Stimulated activated CD4-positive, alpha-beta T cell treated with anti-CD3 and anti-CD28 coated beads, Interleukin-4, amount 100 ng/mL, for 24 hours (primary cell): Measurements from ENCODE around the gene C2orf81.

Source experiments
- DNase-seq: peaks from one replicate; pipeline ENCODE4 v3.0.0-alpha.2; 2020

C2orf81 gene

DNA sequence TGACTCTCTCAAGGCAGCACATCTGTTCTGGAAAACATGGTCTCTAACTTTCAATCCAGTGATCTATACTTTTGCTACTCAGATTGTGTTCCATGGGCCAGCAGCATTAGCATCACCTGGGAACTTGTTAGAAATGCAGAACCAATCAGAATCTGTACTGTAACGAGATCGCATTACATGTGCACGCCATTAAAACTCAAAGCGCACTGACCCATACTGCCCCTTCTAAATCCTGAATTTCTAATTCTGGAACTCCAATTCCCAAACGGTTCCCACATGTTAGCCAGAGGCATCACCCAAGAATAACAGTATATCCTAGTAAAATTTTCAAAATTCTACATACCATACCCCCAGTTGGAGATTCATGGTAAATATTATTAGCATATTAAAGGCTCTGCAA, 30.8 kb downstream of the C2orf81 start:
- DNase-seq, result no peak

DNA sequence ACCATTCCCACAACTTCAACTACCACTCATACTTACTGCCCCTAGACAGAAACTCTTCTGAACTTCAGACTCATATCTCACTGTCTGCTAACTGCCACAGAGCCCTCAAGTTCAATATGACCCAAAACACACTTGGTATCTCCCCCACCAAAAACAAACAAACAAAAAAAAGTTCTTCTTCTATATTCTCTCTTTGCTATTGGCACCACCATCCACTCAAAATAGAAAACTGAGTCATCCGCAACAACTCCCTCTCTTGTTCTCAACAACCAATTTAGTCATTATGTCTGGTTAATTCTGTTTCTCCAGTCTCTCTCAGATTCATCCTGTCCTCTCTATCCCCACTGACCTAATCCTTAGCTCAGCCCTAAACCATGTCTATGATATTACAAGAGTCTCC, 34.1 kb downstream of the C2orf81 start:
- no peak for DNase-seq

DNA sequence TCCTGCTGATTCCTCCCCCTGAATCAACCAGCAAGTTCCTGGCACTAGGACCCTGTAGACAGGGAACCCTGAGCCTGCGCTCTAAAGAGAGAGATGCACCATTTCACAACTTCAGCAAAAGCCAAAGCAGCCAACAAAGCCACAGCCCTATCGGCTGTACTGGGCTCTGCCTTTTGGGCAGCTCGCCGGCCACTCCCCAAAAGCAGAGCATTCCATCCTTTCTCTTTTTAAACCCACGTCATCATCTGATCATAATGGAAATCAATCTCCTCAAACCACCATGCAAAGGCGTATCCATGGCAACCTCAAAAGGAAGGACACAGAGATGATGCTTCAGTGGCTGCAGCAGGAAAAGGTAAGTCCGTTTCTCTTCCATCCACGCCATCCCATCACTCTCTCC, 36.0 kb downstream of the C2orf81 start:
- DNase-seq, result no peak

DNA sequence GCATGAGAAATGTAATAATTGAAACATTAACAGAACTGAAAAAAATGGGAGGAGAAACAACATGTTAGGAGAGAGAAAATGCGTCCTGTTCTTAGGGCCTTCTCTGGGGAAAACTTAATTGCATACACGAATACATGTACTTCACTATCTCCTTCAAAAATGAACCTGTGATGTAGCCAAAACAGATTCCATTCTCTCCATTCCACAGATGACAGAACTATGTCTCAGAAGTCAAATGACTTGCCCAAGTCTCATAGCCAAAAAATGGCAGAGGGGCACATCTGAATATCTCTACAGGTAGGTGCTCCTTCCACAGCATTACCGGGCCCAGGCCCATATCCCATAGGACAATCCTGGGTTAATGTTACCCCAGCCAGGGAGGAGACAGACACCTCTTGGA, 37.4 kb downstream of the C2orf81 start:
- no peak for DNase-seq

DNA sequence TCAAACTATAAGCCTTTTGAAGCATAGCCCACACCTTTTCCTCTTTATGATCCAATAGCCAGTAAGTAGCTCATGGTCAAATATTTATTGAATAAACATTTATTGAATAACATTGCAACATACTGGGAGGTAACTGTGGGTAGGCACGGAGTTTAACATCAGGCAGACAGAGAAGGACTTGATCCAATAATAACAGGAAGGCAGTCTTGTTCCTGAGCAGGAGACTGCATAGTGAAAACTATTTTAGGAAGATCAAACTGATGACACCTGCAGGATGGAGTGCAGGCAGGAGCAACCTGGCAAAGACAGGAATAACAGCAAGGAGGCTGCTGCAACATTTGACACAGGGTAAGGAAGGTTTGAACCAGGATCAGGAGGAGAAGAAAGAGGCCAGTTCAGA, 38.2 kb downstream of the C2orf81 start:
- no peak for DNase-seq

DNA sequence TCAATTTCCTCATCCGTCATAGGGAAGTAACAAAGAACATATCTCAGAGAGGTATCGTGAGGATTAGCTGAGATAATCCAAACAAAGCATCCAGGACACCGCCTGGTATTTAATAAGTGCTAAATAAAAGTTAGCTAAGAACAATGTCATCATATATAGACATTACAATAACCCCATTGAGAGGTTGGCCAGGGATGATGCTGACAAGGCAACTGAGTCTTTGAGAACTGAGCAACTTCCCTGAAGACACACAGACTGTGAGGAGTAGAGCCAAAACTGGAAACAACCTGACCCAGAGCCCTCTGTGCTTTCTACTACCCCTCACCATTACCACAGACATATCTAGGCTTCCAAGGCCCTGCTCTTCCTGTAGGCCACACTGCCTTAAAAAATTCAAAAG, 39.7 kb downstream of the C2orf81 start:
- DNase-seq, result no peak

DNA sequence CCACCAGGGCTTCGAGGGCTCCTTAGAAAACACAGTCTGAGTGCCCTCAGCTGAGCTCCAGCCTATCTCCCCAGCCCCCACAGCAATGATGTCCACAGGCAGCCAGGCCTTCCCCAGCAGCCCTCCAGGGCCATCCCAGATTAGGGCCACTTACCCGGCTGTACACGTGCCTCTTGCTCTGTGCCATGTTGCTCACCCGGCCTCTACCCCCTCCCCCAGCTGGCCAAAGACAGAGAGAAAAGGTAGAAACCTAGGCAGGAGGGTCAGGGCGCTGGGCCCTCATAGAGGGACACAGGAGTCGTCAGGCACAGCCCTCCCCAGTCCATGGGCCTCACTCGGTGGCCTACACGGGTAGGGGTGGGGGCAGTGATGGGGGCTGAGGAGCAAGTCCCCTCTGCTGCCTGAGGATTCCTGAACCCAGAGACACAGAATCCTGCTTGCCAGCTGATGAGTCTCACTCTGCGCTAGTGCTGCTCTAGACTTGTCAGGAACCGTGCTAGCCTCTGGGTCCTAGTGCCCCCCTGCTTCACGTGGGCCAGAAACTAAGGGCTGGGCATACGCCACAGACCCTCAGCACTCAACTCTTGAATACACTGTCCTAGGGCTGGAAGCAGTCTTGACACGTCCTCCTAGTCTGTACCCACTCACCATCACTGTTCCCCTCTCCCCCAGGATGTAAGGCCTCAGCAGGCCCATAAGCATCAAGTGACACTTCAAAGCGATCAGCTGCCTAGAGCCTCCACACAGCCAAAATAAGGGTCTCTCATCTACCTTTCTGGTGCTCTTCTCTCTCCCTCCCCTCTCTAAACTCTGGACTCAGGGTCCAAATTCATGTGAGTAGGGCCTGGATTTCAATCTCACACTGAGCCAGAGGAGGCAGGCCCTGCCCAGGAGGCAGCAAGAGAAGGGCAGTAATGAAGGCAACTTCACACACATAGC, 41.3 kb downstream of the C2orf81 start, which contains the start of gene DCTN1:
Gene DCTN1, minus strand, starts transcription at position 461 of the 939 bp plus-strand sequence. Its CDS starts 274 bp downstream, at position 187.
- DNase-seq, result peak; percentile 13

DNA sequence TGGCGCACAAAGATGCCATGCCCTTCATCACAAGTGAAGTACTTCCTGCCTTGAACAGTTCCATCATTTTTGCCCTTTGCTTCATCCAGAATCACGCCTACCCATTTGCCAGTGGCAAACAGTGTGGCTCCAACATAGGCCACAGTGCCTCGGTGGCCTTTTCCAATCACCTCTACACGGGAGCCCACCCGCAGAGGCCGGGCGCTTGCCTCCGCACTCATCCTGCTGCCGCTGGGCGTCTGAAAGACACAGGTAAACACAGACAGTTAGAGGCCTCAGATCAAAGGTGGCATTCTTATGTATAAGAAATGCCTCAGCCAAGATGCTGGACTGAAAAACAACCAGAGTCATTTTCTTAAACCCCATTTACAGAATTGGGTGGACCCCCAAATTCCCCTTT, 43.4 kb downstream of the C2orf81 start:
- no peak for DNase-seq

DNA sequence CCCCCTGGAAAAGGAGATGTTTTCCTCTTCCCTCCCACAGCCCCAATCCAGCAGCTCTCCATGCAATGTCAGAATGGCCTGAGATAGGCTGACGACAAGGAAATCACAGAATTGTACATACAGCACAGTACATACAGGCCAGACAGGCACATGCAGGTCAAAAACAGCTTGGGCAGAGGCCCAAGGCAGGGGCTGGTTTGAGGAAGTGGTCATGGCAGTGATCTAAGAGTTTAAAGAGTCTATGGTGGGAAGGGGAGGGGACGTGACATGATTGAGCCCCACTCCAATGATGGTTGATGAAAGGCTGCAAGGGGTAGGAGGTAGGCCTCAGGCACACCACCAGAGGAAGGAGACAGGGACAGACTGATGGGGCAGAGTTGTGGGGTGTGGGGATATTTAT, 45.6 kb downstream of the C2orf81 start:
- DNase-seq, result no peak

DNA sequence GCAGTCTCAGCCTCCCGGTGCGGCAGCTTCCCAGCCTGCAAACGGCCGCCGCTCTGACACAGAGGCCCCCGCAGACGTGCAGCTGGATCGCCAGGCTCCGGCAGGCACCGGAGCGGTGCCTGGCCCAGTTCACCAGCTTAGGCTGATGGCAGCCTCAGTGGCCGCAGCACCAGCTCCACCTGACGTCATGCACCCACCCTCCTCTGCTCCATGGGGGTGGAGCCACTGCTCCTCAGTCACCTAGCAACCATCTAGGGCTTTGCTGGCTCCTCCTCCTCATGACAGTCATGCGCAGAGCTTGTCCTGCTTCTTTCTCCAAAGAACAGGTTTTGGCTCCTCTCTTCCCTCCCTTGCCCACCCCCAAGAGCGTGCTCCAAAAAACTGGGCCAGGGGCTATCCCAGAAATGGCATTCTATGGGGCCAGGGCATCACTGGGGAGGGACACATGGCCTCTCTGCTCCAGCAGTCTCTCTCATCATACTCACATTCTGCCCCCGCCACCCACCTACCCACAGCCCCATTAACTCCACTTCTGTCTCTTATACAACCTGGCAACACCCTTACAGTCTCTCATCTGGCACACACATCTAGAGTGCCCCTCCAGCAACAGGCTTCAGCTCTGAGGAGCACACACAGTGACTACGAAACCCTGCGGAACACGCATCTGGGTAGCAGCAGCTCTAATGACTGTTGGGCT, 46.8 kb downstream of the C2orf81 start:
- no peak for DNase-seq

DNA sequence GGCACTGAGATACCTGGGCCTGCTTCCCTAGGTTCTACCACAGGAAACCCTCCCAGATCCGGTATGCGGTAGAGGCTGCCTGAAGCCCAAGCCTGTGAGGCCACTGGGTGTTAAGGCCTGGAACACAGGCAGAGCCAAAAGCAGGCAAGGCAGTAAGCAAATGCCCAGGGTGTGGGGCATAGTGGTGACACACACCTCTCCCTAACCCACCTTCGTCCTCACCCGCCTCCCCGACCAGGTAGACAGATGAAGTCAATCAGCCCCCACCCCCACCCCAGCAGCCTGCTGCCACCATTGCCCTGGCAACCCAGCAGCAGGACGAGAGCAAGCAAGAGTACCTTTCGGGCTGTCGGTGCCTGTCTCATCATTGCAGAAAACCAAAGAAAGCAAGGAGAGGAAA, 47.4 kb downstream of the C2orf81 start:
- no peak for DNase-seq

DNA sequence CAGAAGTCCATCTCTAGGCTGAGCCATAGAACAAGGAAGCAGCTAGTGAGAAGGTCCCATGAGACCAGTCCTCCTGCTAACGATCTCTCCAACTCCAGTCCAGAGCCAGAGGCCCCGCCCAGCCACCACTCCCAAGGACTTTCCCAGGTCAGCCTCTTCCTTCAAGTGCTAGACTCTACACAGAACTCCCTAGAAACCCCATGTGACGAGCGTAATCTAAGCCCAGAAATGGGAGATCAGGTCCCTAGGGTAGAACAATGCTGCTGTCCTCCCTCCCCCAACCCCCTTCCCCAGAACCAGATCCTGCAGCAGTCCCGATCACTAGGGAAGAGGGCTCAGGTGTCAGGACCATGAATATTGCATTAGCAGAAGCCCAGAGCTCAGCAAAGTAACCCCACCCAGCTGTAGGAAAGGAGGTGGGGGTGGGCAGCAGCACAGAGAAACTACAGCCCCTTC, 48.2 kb downstream of the C2orf81 start:
- no peak for DNase-seq

DNA sequence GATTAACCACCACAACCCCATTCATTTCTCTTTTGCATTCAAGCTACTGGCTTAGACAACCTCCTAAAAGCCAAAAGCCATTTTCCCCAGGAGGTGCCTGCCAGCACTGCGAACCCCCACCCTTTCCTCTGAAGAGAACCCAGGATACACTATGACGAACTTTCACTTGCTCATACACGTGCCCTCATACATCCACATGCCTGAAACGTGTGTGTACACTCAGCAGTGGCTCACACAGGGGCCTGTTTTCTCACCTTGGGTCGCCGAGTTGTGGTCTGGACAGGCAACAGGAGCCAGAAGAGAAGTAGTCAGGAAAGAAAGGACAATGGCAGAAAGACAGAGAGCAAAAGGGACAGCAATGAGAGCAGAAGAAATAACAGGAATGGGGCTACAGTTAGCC, 48.7 kb downstream of the C2orf81 start:
- no peak for DNase-seq

DNA sequence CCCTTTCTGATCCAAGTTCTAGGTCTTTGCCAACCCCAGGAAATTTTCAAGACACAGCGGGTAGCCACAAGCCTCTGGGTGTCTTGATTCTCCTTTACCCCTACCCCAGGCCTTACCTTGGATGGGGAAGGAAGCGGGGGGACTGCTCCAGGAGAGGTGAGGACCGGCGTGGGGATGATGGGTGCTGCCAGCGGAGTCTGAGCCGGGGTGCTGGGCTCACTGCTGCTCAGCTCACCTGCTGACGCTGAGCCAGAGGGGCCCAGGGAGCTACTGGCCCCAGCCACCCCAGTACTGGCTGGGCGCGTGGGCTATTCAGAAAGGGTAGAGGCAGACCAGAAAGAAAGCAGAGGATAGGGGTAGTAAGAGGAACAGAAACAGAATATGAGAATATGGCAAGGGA, 50.0 kb downstream of the C2orf81 start:
- no peak for DNase-seq

DNA sequence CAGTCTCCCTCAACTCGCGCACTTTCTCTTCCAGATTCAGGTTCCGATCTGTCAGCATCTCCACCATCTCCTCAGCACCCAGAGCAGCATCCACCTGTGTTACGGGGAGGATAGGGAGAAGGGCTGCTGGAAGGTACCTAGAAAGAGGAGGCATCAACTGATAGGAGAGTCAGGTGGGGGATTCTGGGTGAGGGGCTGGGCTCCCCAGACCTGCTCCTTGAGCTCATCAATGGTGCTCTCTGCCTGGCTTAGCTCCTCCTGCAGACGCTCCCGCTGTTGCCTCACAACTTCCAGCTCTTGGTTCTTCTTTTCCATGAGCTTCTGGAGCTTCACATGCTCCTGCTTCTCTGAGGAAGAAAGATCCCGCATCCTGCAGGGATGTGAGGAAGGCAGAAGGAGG, 51.4 kb downstream of the C2orf81 start:
- DNase-seq, result no peak

DNA sequence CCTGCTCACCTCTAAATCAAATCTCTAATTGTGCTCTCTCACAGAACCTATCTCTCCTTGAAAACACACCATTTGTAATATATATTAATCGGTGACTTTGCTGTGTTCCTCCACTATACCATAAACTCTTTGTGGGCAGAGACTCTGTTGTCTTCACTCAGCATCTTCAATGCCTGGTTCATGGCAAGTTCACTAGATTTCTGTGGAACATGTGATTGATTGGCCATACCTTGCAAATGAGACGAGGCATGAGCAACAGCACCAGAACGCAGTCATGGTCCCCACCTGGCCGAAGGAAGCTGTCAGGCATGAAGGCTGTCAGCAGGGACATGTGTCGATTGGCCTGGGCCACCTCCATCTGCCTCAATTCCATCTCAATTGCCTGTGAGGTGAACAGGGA, 52.9 kb downstream of the C2orf81 start:
- no peak for DNase-seq

DNA sequence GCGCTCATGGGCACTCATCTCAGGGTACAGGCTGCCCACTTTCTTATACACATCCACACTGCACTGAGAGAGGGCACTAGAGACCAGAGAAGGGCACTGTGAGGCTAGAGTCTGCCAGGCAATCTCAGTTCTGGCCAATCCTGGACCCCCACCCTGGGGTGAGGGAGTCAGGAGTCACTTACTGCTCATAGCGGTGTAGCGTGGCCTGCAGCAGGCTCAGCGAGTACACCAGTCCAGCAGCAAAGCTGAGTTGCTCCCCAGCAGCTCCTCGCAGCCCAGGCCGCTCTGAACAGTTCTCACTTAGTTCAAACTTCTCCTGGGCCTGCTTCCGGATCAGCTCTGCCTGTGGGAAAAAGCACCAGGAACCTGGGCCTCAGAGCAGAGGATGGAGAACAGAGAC, 53.6 kb downstream of the C2orf81 start:
- DNase-seq, result no peak

DNA sequence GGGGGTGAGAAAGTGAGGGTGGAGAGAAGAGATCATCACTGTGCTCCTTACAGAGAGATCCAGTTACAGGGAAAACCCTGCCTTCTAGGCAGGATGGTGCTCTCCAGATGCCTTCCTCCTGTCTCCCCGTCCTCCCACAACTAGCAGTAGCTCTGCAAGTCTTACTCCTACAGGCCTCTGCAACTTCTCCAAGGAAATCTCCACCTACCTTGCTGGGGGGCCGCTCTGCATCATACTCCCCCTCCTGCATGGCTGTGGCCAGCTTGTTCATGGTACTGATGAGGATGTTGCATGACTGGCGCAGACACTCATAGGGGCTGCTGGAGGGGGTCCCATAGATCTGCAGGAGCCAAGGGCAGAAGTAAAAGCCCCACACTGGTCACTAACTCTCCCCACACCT, 55.4 kb downstream of the C2orf81 start:
- DNase-seq, result no peak

DNA sequence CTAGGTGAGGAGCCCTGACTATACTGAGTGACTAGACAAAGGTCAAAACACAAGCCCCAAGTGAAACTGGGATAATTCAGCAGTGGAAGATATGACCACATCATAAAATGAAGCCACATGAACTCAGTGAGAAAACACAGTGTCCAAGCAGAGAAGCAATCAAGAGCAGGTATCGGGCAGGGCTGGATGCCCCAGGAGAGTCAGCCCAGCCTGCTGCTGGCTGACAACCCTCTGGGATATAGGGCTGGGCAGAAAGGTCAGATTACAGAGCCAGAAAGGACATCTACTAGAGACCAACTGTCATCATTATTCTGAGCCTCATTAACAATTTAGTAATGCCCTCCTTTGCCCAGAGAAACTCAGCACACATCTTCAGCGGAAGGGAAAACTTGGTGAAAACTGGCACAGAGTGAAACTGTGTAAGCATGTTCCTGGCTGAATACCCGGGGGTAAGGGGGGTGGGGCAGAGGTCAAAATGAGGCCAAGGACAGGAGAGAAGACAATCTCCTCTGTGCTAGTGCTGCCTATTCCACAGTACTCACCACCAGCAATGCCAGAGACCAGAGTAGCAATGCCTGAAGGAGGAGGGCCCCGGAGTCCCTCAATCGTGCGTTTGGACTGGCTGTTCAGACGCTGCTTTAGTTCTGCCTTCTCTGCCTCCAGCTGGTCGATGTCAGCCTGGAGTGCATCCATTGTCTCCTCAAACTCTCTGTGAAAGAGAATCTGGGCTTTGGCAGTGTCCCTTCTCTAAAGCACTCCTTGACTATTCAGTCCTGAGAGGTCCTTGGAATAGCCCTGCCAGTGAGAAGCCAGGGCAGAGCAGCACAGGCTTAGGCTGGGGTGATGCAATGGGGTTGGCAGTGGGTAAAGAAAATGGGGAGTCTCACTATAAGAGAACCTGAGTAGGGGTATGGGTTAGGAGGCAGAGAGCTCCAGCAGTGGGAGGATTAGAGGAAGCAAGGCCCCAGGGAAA, 56.6 kb downstream of the C2orf81 start:
- no peak for DNase-seq
